Measurements from ENCODE around the gene MACROD2.

MACROD2 gene

DNA sequence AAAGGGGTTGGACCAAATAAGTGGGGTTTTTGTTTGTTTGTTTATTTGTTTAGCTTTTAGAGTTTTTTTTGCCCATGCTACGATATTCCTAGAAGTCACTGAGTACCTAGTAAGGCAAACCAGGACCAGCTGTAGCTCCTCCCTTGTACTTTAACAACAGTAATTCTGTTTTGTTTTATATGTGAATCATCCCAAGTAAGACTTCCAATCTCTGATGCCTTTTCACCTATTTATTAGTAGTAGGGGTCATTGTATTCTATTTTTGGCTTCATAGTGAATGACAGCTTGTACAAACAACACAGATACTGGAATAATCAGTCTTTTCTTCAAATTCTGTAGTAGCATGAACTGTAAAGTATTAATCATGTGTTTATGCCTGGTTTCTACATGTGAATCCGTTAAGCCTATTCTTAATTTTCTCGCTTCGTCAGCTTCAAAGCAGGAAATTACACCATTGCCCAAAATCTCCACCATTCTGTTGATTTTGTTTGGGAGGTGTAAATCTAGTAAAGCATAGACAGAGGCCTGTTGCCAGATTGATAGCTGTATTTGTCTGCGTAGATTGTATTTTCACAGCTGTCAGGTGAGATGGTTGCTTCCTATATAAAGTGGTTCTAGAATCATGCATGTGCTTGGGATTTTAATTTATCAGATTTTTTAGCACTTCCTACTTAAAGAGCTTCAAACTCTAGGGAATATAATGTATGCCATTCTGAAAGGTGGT, 493.6 kb downstream of the MACROD2 start:
- no peak for FAIRE-seq

DNA sequence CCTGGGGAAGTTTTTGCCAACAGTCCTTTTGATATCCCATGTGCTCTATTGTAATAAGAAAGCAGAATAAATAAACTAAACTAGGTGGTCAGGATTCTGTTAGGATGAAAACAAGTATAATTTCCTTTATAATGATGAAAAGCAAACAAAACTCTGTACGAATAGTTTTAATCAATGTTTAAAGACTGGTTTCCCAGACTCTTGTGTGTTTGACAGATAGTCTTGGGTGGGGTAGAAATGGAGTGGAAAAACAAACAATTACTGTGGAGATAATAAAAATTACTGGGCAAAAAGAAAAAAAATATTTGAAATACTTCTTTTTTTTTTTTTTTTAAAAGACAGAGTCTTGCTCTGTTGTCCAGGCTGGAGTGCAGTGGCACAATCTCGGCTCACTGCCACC, 494.2 kb downstream of the MACROD2 start:
- no peak for FAIRE-seq

DNA sequence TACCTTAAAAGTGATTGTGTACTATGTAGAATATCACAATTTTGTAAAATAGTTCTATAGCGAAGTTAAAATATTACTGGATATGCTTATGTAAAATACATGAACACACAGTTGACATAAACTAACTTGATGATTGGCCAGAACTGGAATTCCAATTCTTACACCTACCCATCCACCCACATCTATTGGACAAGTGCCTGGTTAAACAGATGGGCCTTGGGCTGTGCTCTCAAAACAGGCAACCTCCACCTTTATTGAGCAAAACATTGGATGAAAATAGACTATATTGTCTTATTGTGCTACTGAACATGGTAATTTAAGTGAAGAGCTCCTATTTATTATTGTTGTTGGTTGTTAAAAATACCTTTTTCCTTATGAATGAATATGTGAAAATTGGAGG, 496.1 kb downstream of the MACROD2 start:
- FAIRE-seq = no peak

DNA sequence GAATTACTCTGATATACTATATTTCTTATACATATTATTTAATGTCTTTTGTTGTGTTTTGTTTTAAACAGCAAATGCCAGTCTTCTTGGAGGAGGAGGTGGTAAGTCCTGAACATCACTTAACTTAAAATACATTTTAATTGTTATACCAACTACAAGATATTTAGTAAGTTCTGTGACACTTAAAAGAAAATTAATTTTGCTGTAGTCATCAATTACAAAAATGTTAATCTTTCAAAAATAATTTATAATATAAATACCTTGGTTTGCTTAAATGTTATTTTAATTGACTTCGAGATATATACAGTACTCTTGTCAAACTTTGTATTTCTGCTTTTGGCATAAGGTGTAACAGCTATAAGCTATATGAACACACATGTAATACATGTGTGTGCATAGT, 498.1 kb downstream of the MACROD2 start:
- FAIRE-seq = no peak

DNA sequence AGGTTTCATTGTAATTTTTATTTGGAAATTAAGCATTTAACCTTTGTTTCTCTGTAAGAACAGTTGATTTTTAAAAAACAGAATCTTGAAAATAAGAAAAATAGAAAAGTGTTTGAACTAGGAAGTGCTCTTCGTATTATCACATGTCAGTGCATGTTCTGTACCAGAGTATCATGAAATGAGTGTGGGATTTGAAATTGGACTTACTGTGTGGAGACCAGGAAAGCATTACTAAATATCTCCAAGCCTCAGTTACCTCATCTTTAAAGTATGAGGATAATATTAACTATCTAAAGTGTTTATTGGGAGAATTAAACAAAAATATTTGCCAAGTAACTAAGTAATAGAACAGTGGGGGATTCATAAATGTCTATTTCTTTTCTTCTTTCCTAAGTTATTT, 499.0 kb downstream of the MACROD2 start:
- FAIRE-seq = no peak

DNA sequence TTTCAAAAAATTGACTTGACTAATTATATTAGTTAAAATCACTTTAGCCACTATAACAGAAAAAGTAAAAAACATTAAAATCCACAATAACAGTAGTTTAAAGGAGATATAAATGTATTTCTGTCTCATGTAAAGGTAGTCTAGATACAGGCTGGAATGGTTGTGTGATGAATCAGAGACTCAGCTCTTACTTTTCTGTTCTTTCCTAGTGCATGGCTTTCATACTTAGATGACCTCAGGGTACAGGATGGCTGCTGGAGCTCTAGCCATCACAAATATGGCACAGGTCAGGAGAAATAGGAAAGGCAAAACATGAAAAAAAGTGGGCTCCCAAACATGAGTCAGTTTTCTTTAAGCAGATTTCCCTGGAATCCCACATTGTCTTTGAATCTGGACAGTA, 499.8 kb downstream of the MACROD2 start:
- no peak for FAIRE-seq

DNA sequence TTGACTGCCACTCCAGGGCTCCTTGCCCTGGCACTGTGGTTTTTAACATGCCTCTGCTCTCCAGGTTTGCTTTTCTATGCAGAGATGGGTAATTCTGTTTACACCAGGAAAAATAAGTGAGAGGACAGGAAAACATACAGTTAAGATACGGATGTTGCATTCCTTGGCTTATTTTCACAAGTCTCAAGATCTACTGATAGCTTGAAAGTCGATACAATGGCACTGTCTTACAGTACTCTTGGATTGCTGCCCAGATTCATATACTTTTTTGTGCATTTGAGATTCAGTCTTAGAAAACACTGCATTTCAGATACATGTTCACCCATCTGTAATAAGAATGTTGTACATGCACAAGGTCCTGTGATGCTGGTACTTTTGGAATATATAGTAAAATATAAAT, 501.7 kb downstream of the MACROD2 start:
- FAIRE-seq = no peak

DNA sequence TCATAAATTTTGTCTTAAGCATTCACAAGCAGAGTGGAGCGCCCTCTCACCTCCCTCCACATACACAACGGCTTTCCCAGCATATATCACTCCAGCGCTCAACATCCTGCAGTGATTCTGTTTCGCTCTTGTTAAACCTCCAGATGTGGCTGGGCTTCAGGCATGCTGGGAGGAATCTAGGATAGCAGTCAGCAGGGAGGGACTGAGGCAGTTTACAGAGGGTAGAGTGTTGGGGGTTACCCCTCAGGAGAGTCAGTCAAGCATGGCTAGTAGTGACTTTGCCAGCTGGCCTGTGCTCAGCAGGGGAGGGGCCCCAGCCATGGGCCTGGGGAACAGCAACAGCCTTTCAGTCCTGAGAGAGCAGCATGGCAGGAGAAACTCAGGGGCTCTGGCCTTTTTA, 503.5 kb downstream of the MACROD2 start:
- FAIRE-seq = no peak

DNA sequence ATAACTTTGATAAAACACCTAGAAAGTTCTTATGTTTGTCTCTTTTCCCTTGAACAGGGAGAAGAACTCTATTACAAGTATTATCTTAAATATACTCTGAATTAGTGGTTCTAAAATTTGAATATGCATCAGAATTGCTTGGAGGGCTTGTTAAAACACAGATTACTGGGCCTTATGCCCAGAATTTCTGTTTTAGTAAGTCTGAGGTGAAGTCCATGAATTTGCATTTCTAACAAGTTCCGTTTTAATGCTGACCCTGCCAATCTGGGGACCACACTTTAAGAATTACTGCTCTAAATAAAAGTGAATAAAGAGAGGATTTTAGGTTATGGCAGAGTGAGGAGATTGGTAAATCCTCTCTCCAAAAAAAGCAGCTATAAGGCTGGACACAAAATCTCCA, 510.2 kb downstream of the MACROD2 start:
- no peak for FAIRE-seq

DNA sequence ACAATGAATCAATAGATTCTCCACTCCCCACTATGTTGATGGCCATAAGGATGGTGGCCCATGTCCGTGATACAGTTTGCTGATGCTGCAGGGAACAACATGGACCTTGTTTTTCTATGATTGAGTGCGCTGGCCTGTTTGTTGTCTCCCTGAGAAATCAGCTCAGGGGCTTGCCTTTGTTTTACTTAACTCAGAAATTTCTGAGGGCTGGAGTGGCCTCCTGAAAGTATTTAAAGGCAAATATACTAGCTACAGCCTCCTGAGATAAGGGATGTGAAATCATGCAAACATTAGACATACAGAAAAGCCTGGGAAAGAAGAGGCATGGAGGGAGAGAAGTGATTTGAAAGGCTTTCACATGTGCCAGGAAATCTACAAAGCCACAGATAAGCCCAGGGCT, 512.4 kb downstream of the MACROD2 start:
- FAIRE-seq = no peak

DNA sequence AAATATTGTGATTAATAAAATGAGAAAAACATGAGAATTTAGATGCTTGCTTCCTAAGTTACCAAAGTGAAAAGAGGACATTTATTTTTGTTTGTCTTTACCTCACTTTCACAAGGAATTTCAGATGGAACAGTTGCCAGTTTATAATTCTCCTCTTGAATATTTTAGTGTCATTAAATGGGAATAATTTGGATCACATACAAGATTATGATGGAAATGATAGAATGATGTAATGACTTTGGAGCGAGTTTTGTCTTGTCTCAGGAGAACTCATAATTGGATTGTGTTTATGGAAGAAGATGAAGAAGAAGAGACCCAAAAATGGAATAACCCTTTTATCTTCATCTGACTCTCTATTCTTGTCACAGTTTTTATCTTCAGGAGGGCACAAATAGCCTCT, 515.0 kb downstream of the MACROD2 start:
- no peak for FAIRE-seq

DNA sequence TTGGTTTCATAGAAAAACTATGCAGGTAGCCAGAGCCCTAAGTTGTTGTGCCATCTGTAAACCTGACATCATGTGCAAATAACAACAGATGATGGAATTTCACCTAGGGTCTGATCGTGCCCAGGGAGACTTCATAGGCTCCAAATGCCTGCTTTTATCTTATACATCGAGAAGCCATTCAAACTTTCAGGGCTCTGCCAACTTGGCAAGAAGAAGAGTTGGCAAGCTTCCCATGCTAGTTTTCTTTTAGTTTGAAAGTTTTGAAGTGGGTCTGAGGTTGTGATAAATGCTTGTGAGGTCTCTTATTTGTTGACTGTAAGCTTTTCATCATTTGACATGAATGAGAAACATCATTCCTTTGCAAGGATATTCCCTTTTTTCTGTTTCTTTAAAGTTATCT, 517.5 kb downstream of the MACROD2 start:
- FAIRE-seq = no peak

DNA sequence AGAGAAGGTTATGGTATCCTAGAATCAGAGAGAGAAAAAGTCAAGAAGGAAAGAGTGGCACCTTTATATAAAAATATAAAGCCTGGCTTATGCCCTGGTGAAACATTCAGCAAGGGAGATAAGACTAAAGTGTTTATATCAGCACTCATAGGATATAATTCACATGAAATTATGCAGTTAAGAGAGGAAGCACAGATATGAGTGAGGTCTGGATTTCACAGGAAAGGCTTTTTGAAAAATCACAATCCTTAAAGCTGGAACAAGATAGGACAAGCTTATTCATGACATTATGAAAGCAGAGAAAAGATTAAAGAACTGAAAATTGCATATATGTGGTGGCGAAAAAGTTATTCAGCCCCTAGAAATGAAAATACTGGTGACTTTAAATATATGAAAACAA, 523.3 kb downstream of the MACROD2 start:
- no peak for FAIRE-seq

DNA sequence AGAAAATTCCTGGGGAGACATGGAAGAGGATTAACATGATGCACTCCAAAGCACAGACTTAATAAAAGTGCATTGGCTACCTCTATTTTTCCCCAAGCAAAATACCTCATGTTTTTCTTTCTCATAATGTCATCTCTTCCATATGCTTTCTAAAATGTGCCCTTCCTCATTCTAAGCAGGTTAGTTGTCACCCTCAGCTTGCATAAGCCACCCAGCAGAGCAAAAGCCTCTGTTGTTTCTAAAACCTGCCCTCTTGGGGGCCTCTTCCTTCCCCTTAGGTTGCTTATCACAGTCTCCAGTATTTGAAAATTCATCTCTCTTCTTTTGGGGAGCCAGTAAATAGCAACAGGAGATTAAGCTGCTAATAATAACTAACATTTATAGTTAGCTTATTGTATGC, 525.7 kb downstream of the MACROD2 start:
- no peak for FAIRE-seq

DNA sequence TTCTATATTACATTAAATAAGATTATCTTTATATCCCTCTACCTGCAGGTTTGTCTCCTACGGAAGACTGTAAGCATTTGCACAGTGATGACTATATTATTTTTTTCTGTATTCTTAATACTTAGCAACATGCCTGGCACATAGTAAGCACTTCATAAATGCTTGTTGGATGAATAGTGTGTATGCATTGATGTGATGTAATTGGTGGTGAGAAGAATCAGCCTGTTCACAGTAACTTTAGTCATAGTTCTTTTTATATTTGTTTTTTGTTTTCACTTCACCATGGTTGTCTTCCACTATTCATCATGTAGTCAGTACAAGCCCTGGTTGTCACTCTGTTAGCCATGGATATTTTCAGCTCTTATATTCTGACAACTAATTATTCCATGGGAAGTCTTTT, 526.1 kb downstream of the MACROD2 start:
- no peak for FAIRE-seq

DNA sequence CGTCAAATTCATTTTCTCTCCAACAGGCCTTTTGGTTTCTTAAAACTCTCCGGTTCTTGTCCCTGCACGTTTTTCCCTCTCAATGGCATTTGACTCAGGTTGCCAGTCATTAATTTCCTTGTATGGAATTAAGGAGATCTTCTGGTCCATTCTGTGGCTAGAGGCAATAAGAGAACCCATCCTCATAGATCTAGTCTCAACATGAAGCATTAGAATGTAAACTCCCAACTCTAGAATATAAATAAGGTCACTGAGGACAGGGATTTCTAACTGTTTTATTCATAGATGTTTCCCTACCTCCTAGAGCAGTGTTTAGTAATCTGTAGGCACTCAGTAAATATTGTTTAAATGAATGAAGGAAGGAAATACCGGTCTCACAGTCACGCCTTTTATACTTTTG, 527.3 kb downstream of the MACROD2 start:
- no peak for FAIRE-seq

DNA sequence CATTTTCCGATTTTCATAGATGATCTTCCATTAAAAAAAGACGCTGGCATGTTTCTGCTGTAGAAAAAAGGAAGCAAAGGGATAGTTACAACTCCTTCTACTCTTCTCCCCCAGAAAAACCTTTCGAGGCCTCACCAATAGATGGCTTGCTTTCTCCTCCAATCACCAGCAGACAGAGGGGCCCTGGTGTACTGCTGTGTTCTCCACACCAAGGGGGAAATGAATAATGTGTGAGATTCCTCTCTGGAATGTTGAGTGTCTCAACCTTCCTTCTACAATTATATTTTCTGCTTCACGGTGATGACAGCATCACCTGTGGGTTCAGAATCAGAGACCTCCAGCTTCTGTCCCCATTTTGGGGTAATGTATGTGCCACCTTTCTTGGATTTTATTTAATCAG, 527.8 kb downstream of the MACROD2 start:
- FAIRE-seq = no peak

DNA sequence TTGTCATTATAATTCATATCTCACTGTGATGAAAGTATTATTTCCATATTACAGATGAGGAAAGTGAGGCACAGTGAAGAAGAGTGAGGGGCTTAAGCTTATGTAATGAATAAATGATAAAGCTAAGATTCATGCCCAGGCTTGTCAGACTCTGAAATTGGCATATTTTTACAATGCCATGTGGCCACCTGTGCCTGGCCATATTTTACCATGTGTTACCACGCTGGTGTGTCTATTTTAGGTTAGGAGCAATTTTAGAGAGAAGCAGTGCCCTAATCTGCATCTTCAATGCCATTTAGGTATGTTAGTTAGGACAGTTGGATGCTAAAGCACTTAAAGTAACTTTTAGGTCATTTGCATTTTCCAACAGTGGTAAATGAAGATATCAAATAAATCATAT, 530.1 kb downstream of the MACROD2 start:
- FAIRE-seq = no peak

DNA sequence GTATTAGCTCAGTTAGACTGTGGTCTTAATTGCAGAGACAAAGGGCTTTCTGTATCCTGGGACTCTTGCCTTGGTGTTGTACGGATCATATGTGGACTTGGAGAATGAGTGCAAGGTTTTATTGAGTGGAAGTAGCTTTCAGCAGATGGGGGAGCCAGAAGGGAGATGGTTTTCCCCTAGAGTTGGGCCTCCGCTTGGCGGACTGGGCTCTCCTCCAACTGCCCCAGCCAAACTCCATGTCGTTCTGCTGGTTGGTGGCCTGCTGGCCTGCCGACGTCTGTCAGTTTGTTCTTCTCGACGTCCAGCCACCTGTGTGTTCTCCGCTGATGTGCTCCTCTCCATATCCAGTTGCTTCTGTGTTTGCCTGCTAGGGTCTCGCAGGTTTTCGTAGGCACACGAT, 531.6 kb downstream of the MACROD2 start:
- no peak for FAIRE-seq

DNA sequence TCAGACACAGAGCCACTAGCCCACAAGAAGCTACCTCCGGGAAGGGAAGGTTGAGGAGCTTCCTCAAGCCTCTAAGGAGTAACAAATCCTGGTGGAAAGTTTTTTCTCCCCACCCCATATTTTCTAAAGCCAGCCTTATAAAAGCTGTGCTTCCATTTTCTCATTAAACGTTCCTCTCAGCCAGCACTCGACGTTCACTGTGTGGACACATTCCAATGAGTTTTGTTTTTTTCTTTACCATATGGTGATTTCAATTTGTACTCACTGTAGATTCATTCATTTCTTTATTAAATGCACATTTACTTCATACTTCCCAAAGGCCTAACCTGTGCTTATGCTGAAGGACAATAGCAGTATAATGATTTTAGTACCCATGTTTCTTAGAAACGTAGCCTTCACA, 536.5 kb downstream of the MACROD2 start:
- no peak for FAIRE-seq

DNA sequence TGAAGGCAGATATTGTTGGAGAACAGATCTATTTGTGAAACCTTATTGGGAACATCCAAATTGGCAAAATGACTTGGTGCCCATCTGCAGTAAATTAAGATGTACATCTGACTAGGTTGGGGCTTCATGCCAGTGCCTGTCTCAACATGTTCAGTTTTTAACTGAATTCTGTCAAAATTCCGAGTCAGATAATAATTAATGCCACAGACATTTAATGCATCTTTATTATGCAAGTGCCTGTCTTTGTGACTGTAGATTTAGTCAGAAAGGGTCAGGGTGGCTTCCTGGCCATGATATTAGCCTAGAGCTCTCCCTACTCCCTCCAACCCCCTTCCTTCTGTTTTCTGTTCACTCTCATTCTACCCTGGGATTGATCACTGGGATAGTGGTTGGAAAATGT, 541.4 kb downstream of the MACROD2 start:
- FAIRE-seq = no peak

DNA sequence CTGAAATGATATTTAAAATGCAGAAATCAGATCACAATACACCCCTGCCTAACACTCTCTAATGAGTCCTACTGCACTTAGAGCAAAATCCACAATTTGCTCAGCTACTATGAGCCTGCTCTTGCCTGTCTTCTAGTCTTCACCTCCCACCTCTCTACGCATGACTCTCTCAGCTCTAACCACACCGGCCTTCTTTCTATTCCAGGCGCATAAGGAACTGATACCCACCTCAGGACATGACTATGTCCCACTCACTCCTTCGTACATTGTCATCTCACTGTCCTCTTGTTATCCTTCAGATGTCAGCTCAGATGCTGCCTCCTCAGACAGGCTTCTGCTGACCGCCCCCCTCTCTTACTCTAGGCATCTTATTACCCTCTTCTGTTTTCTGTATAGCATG, 543.1 kb downstream of the MACROD2 start:
- FAIRE-seq = no peak

DNA sequence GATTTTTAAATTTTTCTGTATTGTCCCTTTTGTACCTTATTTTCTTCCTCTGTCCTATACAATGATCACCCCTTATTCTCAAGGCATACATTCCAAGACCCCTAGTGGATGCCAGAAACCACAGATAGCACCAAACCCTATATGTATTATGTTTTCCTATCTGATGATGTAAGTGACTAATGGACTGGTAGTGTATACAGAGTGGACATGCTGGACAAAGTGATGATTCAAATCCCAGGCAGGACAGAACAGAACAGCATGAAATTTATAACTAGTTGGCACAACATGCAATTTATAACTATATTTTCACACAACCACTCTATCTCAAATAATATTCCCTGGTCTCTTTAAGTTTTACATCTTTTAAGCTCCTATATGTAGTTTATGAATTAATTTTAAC, 547.7 kb downstream of the MACROD2 start:
- FAIRE-seq = no peak

DNA sequence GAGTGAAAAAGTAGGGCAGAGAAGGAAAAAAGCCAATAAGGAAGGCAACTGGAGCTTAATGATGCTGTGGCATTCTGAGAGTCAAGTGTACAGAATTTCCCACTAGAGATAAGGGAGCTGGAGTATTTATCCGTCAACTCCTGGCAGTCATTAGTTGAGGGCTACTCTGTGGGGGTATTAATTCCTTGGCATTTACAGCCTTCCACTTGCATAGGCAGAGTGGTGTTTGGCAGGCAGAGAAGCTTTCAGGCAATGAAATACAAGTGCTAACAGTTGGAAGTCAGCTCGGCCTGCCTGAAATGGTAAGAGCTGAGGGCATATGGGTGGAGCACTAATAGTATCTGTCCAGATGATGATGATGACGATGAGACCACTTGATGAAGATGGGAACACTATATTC, 549.4 kb downstream of the MACROD2 start:
- no peak for FAIRE-seq

DNA sequence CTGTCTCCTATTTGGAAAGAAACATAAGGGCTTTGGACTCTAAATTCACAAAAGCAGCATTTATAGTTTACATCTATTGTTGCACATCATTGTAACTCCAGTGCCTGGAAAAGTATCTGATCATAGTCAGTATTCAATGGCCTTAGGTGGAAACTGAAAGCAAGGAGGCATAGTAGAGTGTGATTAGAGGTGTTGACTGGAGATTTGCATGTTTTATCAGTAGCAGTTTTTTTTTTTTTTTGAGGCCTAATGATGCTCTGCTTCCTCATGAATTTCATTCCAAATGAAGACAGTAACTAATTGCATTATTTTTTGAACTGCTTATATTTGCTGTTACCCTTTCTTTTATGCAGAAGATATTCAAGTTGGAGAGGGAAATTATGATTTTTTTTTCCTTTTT, 555.3 kb downstream of the MACROD2 start:
- no peak for FAIRE-seq

All from G401.6 (cell line).